HG03103 (cell line): ENCODE data around the gene BOD1.

ENCODE experiments used
- ATAC-seq: cut with Tn5 transposase; IDR thresholded peaks from one replicate; pipeline ENCODE4 v1.9.1; 2021; ENCODE audit warnings: low read depth; ENCODE audit not compliant: unreplicated experiment

The BOD1 gene

GRCh38 chr5:173616577-173617118 is at the start of gene BOD1:
Gene BOD1, minus strand, starts transcription at chr5:173616650. Its CDS starts 214 bp downstream, at chr5:173616436.
- ATAC-seq = peak; percentile 92

GRCh38 chr5:173665326-173665725 is 48.9 kb upstream of the BOD1 start:
- ATAC-seq = no peak

DNA sequence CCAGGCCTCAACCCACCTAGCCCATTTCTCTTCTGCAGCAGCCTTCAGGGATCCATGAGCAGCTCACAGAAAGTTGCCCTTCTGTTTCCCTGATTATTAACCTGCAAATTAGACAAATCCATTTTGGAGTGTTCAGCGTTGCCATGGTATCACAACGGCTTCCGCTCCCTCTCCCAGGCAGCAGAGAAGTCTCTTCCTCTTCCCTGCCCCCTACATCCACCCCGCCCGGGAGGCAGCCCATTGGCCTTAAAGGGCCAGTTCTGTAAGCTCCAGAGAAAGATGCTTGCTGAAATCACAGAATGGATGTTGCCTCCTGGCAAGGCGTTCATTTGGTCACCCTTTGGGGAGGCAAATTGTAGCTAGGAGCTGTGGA is 47.7 kb upstream of the BOD1 start:
- no peak for ATAC-seq

- ATAC-seq = no peak
Observed at GRCh38 chr5:173663352-173664153, 47.1 kb upstream of the BOD1 start.

DNA sequence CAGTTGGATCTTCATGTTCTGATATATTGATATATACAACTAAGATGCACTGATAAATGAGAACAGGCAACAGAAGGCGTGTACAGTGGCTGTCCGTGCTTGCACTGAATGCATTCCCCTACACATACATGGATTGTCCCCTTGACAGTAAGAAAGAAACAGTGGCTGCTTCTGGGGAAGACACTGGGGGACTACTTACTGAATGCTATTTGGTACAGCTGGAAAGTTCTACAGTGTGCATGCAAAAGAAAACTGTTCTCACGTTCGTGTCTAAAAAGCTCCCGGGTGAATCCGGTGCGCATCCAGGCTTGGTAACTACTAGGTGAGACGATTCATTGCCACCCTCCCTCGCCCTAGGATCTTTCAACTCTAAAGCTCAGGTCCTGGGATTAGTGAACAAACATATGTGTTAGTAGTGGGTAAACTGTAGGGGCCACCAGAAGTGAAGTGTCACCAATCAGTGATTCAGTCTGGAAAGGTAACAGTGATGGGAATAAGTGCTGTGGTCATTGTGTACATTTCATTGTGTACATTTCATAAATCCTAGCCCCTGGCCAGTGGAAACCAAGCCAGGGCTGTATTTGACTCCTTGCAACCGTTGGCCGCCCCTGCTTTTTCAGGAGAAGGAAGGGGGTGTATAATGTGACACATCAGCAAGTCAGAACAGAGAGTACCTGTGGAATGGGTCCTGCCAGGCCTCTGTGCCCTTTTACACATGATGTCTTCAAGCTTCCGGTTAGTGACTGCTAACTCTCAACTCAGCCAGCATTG is 46.3 kb upstream of the BOD1 start:
- no peak for ATAC-seq

DNA sequence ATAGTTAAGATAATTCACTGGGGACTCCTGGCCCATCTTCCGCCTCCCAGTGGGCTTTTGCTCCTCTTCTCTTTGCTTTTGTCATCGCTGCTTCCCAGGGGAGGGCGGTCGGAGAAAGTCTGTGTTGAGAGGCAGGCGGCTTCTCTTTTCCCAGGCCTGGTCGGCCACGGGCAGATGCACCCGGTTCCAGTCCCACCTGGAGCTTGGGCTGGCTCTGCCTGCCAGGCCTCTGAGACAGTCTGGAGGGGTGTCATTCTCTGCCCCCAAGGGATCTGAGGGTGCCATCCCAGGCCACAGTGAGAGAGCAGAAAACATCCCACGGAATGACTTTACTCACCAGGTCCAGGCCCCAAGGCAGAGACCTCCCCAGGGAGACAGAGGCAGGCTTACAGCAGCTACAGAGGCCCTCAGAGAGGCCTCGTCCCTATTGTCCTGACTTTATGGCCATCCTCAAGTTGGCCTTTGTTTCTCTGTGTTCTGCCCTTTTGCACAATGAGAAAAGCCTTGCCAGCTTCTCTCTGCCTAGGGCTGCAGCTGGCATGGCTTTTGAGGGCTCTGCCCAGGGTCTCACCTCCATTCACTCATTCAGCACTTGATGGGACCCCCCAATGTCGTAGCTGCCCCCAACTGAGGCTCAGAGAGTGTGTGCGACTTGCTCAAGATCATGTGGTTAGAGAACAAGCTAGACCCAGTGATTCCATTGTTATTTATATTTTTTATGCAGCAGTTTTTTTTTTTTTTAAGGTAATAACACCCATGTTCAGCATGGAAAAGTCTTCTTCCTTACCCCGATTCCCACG is 44.2 kb upstream of the BOD1 start:
- ATAC-seq = no peak

DNA sequence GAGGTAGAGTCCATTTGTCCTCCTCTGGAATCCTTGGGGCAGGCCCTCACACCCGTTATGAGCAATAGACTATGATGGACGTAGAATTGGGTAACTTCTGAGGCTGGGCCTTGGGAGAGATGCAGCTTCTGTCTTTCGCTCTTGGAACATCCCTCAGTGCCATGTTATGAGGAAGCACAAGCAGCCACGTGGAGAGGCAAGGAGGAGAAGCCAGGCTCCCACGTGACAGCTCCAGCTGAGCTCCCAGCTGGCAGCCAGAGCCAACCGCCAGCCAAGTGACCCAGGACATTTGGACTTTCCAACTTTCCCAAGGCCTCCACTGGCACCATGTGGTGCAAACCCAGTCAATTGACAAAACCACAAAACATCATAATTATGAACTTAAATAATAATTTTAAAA is 43.0 kb upstream of the BOD1 start:
- ATAC-seq = no peak

DNA sequence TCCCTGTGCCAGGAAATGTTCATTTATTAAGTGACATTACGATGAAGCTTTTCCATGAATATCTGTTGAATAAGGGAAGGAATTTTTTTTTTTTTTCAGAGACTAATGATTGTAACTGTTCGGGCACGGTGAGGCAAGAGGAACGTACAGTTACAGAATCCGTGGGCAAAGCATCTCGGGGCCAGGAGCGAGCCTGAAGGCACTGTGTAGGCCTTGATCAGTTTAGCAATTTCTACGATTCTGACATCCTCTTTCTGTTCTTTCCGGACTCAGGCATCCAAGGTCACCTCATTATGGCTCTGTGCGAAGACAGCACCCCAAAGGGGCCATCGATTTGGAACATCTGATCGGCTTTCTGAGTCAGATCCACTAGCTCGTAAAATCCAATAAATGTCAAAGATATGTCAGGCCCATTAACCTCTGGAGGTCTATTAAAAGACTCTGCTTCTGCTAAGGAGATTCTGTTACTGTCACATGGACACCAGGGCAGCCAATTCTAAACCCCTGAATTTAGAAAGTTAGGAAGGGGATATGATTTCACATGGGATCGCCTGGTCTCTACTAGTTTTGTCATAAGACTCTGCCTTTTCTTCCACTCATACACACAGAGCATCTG is 41.4 kb upstream of the BOD1 start:
- ATAC-seq = no peak

GRCh38 chr5:173655196-173655797 is 38.8 kb upstream of the BOD1 start:
- ATAC-seq = no peak

- ATAC-seq = no peak
Observed at GRCh38 chr5:173653822-173654523, 37.5 kb upstream of the BOD1 start.

DNA sequence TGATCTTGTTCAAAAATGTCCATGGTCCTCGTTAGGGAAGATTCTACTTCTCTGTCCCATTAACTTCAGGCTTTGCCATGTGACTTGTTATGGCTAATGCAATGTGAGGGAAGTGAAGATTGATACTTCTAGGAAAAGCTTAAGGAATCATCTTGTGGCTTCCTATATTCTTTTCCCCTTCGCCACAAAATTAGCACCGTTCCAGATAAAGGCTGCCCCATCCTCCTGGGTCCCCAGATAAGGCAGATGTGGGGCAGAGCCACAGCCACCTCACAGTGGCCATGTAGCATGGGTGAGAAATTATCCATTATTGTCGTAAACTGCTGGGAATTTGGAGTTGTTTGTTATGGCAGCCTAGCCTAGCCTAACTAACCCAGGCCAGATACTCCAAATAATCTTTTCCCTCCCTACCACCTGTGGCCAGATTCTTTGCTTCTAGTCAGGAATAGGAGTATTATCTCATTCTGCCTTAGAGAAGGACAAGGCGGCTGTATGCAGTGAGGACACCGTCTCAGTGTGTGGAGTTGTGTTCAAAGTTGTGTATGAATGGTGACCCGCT is 31.9 kb upstream of the BOD1 start:
- ATAC-seq = no peak

GRCh38 chr5:173646692-173647091 is 30.2 kb upstream of the BOD1 start:
- ATAC-seq = no peak

DNA sequence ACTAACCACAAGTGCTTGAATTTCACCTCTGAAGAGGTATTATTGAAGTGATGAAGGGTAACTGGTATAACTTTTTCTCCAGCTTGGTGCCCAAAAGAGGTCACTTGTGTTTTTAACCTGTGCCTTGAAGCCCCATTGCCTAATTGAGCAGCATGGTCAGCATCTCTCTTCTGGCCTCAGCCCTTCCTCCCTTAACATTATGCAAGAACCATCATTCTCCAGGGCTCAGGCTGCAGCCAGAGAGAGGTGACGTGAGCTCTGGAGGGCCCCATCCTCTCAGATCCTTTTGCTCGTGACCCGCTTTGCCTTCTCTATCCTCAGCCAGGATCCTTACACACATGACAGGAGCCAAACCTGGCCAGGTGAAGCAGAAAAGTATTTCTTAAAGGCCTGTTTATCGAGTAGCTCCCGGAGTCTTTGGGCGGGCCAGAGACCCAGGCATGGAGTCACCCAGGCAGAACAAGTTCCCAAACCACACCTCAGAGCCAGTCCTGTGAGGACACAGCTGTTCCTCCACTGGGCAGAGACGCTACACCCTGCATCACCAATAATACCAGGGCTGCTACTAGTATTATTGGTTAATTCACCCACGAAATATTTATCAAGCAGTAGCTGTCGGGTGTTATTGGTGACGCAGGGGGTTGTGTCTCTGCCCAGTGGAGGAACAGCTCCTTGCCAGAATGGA is 29.6 kb upstream of the BOD1 start:
- ATAC-seq = no peak

DNA sequence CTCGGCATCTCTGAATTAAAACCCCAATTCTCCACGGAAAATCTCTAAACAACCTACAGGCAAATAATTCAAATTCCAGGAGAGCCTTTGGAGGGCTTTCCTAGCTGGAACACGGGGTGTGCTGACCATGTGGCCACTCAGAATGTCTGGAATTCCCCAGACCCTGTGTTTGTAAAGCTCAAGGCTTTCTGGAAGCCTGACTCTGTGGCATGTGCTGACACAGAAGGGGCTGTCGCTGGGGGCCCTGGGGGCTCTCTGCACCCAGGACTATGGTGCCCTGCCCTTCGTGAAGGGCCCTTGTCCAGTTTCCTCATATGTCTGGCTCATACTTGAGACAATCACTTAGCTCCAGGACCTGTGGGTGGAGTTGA is 29.0 kb upstream of the BOD1 start:
- no peak for ATAC-seq

DNA sequence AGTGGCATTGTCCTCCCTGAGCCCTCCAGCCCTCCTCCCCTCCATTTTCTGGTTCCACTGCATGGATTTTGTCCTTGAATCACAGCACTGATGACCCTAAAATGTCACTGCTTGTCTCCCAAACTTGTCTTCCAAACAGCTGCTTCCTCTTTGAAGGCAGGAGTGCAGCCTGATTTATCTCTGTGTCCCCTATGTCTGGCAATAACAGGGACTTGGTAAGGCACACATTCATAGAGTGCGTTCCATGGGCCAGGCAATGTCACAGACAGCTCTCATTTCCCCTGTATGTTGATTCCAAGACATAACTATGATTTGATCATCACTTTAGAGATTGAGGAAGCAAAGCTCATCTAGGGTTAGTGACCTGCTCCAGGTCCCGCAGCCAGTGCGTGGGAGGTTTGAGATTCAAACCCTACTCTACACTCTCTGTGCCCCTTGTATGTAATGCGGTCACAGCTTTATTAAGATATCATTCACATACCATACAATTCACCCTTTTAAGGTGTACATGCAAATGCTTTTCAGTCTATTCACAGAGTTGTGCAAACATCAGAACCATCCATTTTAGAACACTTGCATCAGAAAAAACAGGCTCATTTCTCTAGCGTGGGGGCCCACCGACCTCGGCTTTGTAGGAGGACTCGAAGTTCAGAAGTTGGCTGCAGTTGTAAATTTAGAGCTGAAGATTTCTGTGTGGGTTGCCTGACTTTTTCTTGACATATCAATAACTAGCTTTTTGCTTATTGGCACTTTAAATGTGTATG is 28.4 kb upstream of the BOD1 start:
- no peak for ATAC-seq

DNA sequence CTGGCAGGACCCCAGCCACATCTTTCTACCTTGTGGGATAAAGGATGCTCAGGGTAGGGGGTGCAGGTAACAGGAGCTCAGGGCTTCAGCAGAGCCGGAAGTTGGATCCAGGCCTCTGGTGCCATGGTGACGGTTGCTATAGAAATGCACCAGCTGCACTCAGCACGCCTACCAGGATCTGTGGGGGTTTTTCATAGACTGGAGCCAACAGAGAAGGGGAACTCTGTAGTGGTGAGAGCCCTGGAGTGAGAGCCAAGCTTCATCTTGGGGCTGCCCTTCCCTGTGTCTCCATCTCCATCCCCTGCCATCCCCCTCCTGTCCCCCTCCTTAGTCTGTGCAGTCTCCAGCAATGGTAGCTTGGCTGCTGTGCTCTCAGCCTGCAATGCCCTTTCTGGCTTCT is 27.5 kb upstream of the BOD1 start:
- peak; percentile 70 for ATAC-seq

- no peak for ATAC-seq
Observed at GRCh38 chr5:173642895-173643481, 26.5 kb upstream of the BOD1 start.
